ENCODE measurements around the gene CNOT1.

The CNOT1 gene

GRCh38 chr16:58507195-58507962 lies 122.2 kb downstream of the CNOT1 start:
- peak in 1 of 2 experiments; percentile 31 for DNase-seq (ENCODE audit: low read depth in 1 of 2, low spot score in 1 of 2)
- Histone ChIP-seq H3K27me3 (ENCODE audit: insufficient read depth, poor library complexity, severe bottlenecking) (peaks cover 4% of the 10 kb centered on the region), H3K4me3 (replicated peaks; ENCODE audit: insufficient read depth, low read length) (no peak overlapping the region), H3K27ac (replicated peaks) (no peak overlapping the region)
- TF ChIP-seq REST (IDR thresholded peaks at IDR 0.05; ENCODE audit: insufficient replicate concordance, low read depth): no peak
- peak; percentile 89 for TF ChIP-seq SPI1 (IDR thresholded peaks at IDR 0.05; ENCODE audit: borderline replicate concordance, low read depth)
- TF ChIP-seq POLR2AphosphoS5 (IDR thresholded peaks at IDR 0.05; ENCODE audit: low read depth): no peak
- no peak for TF ChIP-seq GABPA (IDR thresholded peaks at IDR 0.05; ENCODE audit: low read depth)
- TF ChIP-seq CTCF (IDR thresholded peaks at IDR 0.05; ENCODE audit: insufficient read depth, low read length): peak; percentile 2

GRCh38 chr16:58506241-58507194 lies 123.1 kb downstream of the CNOT1 start:
- no peak overlapping the region for H3K4me3 ChIP-seq (replicated peaks; ENCODE audit: insufficient read depth, low read length)
- TF ChIP-seq GABPA (IDR thresholded peaks at IDR 0.05; ENCODE audit: low read depth): no peak
- TF ChIP-seq POLR2AphosphoS5 (IDR thresholded peaks at IDR 0.05; ENCODE audit: low read depth): no peak
- TF ChIP-seq REST (IDR thresholded peaks at IDR 0.05; ENCODE audit: insufficient replicate concordance, low read depth): no peak
- TF ChIP-seq CTCF (IDR thresholded peaks at IDR 0.05; ENCODE audit: insufficient read depth, low read length): no peak
- no peak for TF ChIP-seq SPI1 (IDR thresholded peaks at IDR 0.05; ENCODE audit: borderline replicate concordance, low read depth)
- peaks cover 9% of the 10 kb centered on the region for H3K27me3 ChIP-seq (ENCODE audit: insufficient read depth, poor library complexity, severe bottlenecking)
- no peak for DNase-seq (ENCODE audit: low read depth in 1 of 2, low spot score in 1 of 2)
- no peak overlapping the region for H3K27ac ChIP-seq (replicated peaks)

GRCh38 chr16:58503863-58504688 lies 125.5 kb downstream of the CNOT1 start:
- H3K4me3 ChIP-seq (replicated peaks; ENCODE audit: insufficient read depth, low read length): no peak overlapping the region
- TF ChIP-seq SPI1 (IDR thresholded peaks at IDR 0.05; ENCODE audit: borderline replicate concordance, low read depth) (no peak), POLR2AphosphoS5 (IDR thresholded peaks at IDR 0.05; ENCODE audit: low read depth) (no peak), CTCF (IDR thresholded peaks at IDR 0.05; ENCODE audit: insufficient read depth, low read length) (no peak), GABPA (IDR thresholded peaks at IDR 0.05; ENCODE audit: low read depth) (no peak), REST (IDR thresholded peaks at IDR 0.05; ENCODE audit: insufficient replicate concordance, low read depth) (no peak)
- H3K27ac ChIP-seq (replicated peaks): no peak overlapping the region

More at GRCh38 chr16:58503863-58504688, 125.5 kb downstream of the CNOT1 start:
- H3K27me3 ChIP-seq (ENCODE audit: insufficient read depth, poor library complexity, severe bottlenecking): peaks cover 33% of the 10 kb centered on the region
- DNase-seq (ENCODE audit: low read depth in 1 of 2, low spot score in 1 of 2): no peak
